ENCODE results near the gene PSMA4. TPM values are rescaled to one million over a fixed set of nuclear protein-coding genes. Genes with fewer than 3 reads are reported as not detected.

PSMA4 gene
- total RNA-seq, 1 experiment from 2014 or later = 294 TPM

DNA sequence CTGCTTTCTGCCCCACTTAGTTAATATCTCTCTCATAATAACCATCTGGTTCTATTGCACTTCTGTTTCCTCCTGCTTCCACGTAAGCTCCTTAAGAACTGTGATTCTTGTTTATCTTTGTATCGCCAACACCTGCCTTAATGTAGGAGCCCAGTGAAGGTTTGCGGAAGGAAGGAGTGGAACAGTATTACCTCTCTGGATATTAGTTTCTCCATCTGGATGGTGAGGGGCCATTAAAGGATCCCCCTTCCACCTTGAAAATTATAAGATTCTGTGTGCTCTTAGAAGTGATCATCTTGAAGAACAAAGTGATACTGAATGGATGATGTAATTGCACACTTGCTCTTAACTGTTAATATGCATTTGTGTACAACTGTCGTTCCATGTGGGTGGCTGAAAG lies 27.3 kb downstream of the PSMA4 start:
- no TSS peak for BruUV-seq (replicated peaks)
- ChIA-PET CTCF (no interaction called here), RAD21 (ENCODE audit: low non-redundant PET in 1 of 2, low total read pairs in 2 of 2, uncharacterized antibody in 2 of 2, unreplicated experiment in 2 of 2) (no interaction called here), POLR2A (no interaction called here)
- Histone ChIP-seq H3K79me2 (ENCODE audit: insufficient read depth, low read length) (peaks cover 55% of the 10 kb centered on the region), H4K20me1 (ENCODE audit: insufficient read depth) (no peaks in the 10 kb centered on the region; the same call in 1 of the 2 replicates), H3K4me1 (ENCODE audit: control insufficient read depth in 1 of 2, insufficient read depth in 2 of 2, low read length in 2 of 2) (peaks cover 0 to 14% of the 10 kb centered on the region in 2 experiments; a peak in 2 of 4 replicates), H3K9ac (ENCODE audit: low read length) (no peak overlapping the region), H3K27me3 (ENCODE audit: insufficient read depth, low read length) (no peaks in the 10 kb centered on the region), H3K4me3 (replicated peaks in 1 of 2; ENCODE audit: low read depth in 1 of 2, low read length in 2 of 2) (no peak overlapping the region), H3K4me2 (ENCODE audit: low read length) (no peak overlapping the region), H3K36me3 (ENCODE audit: control insufficient read depth in 1 of 2, insufficient read depth in 2 of 2, low read length in 2 of 2) (no peaks in the 10 kb centered on the region), H3K9me3 (ENCODE audit: control insufficient read depth in 1 of 2, insufficient read depth in 1 of 2, low read depth in 1 of 2, low read length in 2 of 2) (no peaks in the 10 kb centered on the region), H2AFZ (ENCODE audit: low read depth, low read length, poor library complexity, severe bottlenecking) (no peak overlapping the region), H3K27ac (ENCODE audit: low read depth, low read length) (no peak overlapping the region), H3K9me2 (ENCODE audit: insufficient read depth) (no peaks in the 10 kb centered on the region)
- DNase-seq (ENCODE audit: low read depth, low spot score) (no peak), ATAC-seq (no peak)
- intact Hi-C loops (cut with micrococcal nuclease) = no loop called here
- TF ChIP-seq, protein P1, sequence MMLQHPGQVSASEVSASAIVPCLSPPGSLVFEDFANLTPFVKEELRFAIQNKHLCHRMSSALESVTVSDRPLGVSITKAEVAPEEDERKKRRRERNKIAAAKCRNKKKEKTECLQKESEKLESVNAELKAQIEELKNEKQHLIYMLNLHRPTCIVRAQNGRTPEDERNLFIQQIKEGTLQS (IDR thresholded peaks at IDR 0.05) = no peak
- TF ChIP-seq EZH2phosphoT487 (IDR thresholded peaks at IDR 0.05; ENCODE audit: borderline replicate concordance) (no peak), POLR2A (IDR thresholded peaks at IDR 0.05; ENCODE audit: borderline replicate concordance, extremely low read depth, insufficient read depth, insufficient read length) (no peak), EGR1 (IDR thresholded peaks at IDR 0.05; ENCODE audit: low read depth) (no peak), SP1 (IDR thresholded peaks at IDR 0.05; ENCODE audit: low read depth) (no peak), SRF (IDR thresholded peaks at IDR 0.05; ENCODE audit: low read depth) (no peak), POLR2AphosphoS5 (IDR thresholded peaks at IDR 0.05; ENCODE audit: low read depth, low read length) (no peak), CBX3 (IDR thresholded peaks at IDR 0.05; ENCODE audit: low read depth) (no peak), CEBPB (IDR thresholded peaks at IDR 0.05; ENCODE audit: low read depth) (no peak), TCF7L2 (IDR thresholded peaks at IDR 0.05; ENCODE audit: borderline replicate concordance, extremely low read depth, insufficient read depth, insufficient read length) (no peak), ZNF274 (IDR thresholded peaks at IDR 0.05; ENCODE audit: low read depth, low read length) (no peak), YY1 (IDR thresholded peaks at IDR 0.05; ENCODE audit: extremely low read depth, insufficient replicate concordance, low read depth, low read length) (no peak), JUND (IDR thresholded peaks at IDR 0.05) (no peak), SIN3A (IDR thresholded peaks at IDR 0.05; ENCODE audit: low read depth) (no peak), EZH2 (IDR thresholded peaks at IDR 0.05) (no peak)
- TF ChIP-seq, protein P2, sequence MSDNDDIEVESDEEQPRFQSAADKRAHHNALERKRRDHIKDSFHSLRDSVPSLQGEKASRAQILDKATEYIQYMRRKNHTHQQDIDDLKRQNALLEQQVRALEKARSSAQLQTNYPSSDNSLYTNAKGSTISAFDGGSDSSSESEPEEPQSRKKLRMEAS (IDR thresholded peaks at IDR 0.05) = no peak
- TF ChIP-seq, protein P3, sequence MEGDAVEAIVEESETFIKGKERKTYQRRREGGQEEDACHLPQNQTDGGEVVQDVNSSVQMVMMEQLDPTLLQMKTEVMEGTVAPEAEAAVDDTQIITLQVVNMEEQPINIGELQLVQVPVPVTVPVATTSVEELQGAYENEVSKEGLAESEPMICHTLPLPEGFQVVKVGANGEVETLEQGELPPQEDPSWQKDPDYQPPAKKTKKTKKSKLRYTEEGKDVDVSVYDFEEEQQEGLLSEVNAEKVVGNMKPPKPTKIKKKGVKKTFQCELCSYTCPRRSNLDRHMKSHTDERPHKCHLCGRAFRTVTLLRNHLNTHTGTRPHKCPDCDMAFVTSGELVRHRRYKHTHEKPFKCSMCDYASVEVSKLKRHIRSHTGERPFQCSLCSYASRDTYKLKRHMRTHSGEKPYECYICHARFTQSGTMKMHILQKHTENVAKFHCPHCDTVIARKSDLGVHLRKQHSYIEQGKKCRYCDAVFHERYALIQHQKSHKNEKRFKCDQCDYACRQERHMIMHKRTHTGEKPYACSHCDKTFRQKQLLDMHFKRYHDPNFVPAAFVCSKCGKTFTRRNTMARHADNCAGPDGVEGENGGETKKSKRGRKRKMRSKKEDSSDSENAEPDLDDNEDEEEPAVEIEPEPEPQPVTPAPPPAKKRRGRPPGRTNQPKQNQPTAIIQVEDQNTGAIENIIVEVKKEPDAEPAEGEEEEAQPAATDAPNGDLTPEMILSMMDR (IDR thresholded peaks at IDR 0.05 in 2 of 3, conservative IDR thresholded peaks at IDR 0.05 in 1 of 3; ENCODE audit: borderline replicate concordance in 1 of 3, insufficient read depth in 1 of 3, low read depth in 2 of 3, low read length in 2 of 3) = no peak
